HEK293T (cell line): Measurements from ENCODE around the gene REN.

Experiments used
- BHLHE40 ChIP-seq: fragments of 450-650 bp; IDR thresholded peaks from 2 replicates; pipeline ENCODE4 v1.6.1; 2016; ENCODE audit warnings: mild to moderate bottlenecking, moderate library complexity, borderline replicate concordance
- CTBP1 ChIP-seq: fragments of 450-650 bp; IDR thresholded peaks from 2 replicates; pipeline ENCODE4 v1.6.1; 2016; ENCODE audit warnings: borderline replicate concordance
- FOXA1 ChIP-seq: fragments of 450-650 bp; IDR thresholded peaks from 2 replicates; pipeline ENCODE4 v1.6.1; 2016; ENCODE audit warnings: mild to moderate bottlenecking
- FOXK2 ChIP-seq: fragments of 450-650 bp; IDR thresholded peaks from 2 replicates; pipeline ENCODE4 v1.6.1; 2016; ENCODE audit warnings: mild to moderate bottlenecking
- L3MBTL2 ChIP-seq: fragments of 450-650 bp; conservative IDR thresholded peaks from 2 replicates; pipeline ENCODE4 v1.6.1; 2016; ENCODE audit warnings: mild to moderate bottlenecking
- NFRKB ChIP-seq: fragments of 450-650 bp; IDR thresholded peaks from 2 replicates; pipeline ENCODE4 v1.6.1; 2016; ENCODE audit warnings: mild to moderate bottlenecking, moderate library complexity
- SP1 ChIP-seq: fragments of 450-650 bp; IDR thresholded peaks from 2 replicates; pipeline ENCODE4 v1.6.1; 2017
- SUZ12 ChIP-seq: fragments of 450-650 bp; IDR thresholded peaks from 2 replicates; pipeline ENCODE4 v1.6.1; 2016; ENCODE audit warnings: mild to moderate bottlenecking

DNA sequence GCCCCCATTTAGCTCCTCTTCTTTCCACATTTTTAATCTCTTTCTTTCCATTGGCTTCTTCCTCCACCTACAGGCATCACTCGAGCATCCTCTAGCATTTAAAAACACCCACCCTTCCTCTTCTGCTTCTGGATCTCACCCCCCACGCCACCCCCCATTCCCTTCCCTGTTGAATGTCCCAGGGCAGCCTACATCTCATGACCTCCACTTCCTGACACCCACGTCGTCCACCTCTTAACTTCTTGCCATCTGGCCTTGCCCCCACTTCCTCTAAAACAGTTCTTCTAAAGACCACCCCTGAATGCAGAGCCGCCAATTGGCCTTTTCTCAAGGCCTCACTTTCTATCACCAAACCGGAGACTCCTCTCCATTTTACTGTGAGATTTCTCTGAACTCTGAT is 8.2 kb downstream of the REN start:
- TF ChIP-seq BHLHE40 = no peak
- TF ChIP-seq CTBP1 = no peak
- TF ChIP-seq L3MBTL2 = no peak
- no peak for TF ChIP-seq SUZ12
- TF ChIP-seq SP1 = no peak
- no peak for TF ChIP-seq NFRKB
- TF ChIP-seq FOXA1 = no peak
- TF ChIP-seq FOXK2 = no peak
